Muscle layer of colon (tissue), 2 donors: ENCODE measurements around the gene MEIS2.

Source experiments
- H3K27ac ChIP-seq: one replicate; pipeline ENCODE4 v1.7.0; 2013; ENCODE audit warnings: low read depth, mild to moderate bottlenecking, low read length, moderate library complexity
- H3K27me3 ChIP-seq, 2 donors: one replicate each; pipeline ENCODE4 v1.7.0; 2013; ENCODE audit warnings: low read length in 2 of 2, mild to moderate bottlenecking in 2 of 2; ENCODE audit not compliant: insufficient read depth in 2 of 2, control insufficient read depth in 1 of 2
- H3K36me3 ChIP-seq: one replicate; pipeline ENCODE4 v1.7.0; 2013; ENCODE audit warnings: mild to moderate bottlenecking, low read length; ENCODE audit not compliant: insufficient read depth
- H3K4me1 ChIP-seq: one replicate; pipeline ENCODE4 v1.7.0; 2013; ENCODE audit warnings: mild to moderate bottlenecking, low read length; ENCODE audit not compliant: insufficient read depth
- H3K4me3 ChIP-seq, 2 donors: one replicate each; pipeline ENCODE4 v1.7.0; 2013; ENCODE audit warnings: low read length in 2 of 2, low read depth in 1 of 2, mild to moderate bottlenecking in 1 of 2, moderate library complexity in 1 of 2
- H3K9ac ChIP-seq: one replicate; pipeline ENCODE4 v1.7.0; 2013; ENCODE audit warnings: low read length
- H3K9me3 ChIP-seq: one replicate; pipeline ENCODE4 v1.7.0; 2013; ENCODE audit warnings: mild to moderate bottlenecking, low read length
- donor health status: abdominal sarcoma.
- donor health status: Adenocarcinoma of cecum.

MEIS2 gene

GRCh38 chr15:37061996-37062395 is 38.4 kb downstream of the MEIS2 start:
- H3K4me1 ChIP-seq, result peaks cover 16% of the 10 kb centered on the region
- no peak overlapping the region for H3K27ac ChIP-seq
- H3K36me3 ChIP-seq, result peaks cover 14% of the 10 kb centered on the region
- no peak overlapping the region for H3K4me3 ChIP-seq
- no peak overlapping the region for H3K9ac ChIP-seq
- no peaks in the 10 kb centered on the region for H3K9me3 ChIP-seq
- no peaks in the 10 kb centered on the region for H3K27me3 ChIP-seq

GRCh38 chr15:37059086-37059485 is 41.3 kb downstream of the MEIS2 start:
- Histone ChIP-seq H3K9ac (no peak overlapping the region), H3K4me1 (peaks cover 33% of the 10 kb centered on the region), H3K36me3 (peaks cover 14% of the 10 kb centered on the region), H3K27me3 (no peaks in the 10 kb centered on the region), H3K27ac (no peak overlapping the region), H3K4me3 (no peak overlapping the region), H3K9me3 (no peaks in the 10 kb centered on the region)

- Histone ChIP-seq H3K9me3 (no peaks in the 10 kb centered on the region), H3K27me3 (no peaks in the 10 kb centered on the region), H3K9ac (no peak overlapping the region), H3K27ac (no peak overlapping the region), H3K36me3 (peaks cover 14% of the 10 kb centered on the region), H3K4me3 (no peak overlapping the region), H3K4me1 (peaks cover 33% of the 10 kb centered on the region)
Observed at GRCh38 chr15:37058316-37058985, 41.9 kb downstream of the MEIS2 start.

- H3K27me3 ChIP-seq, result no peaks in the 10 kb centered on the region
- no peaks in the 10 kb centered on the region for H3K9me3 ChIP-seq
- H3K36me3 ChIP-seq, result peaks cover 10% of the 10 kb centered on the region
- no peak overlapping the region for H3K4me3 ChIP-seq
- H3K9ac ChIP-seq, result no peak overlapping the region
- peaks cover 39% of the 10 kb centered on the region for H3K4me1 ChIP-seq
- H3K27ac ChIP-seq, result no peak overlapping the region
Observed at GRCh38 chr15:37057831-37058230, 42.5 kb downstream of the MEIS2 start.

- H3K27me3 ChIP-seq, result no peaks in the 10 kb centered on the region
- no peak overlapping the region for H3K9ac ChIP-seq
- H3K36me3 ChIP-seq, result peaks cover 7% of the 10 kb centered on the region
- no peaks in the 10 kb centered on the region for H3K9me3 ChIP-seq
- H3K4me3 ChIP-seq, result no peak overlapping the region
- H3K4me1 ChIP-seq, result peaks cover 39% of the 10 kb centered on the region
- no peak overlapping the region for H3K27ac ChIP-seq
Observed at GRCh38 chr15:37057256-37057655, 43.1 kb downstream of the MEIS2 start.

- H3K4me1 ChIP-seq, result peaks cover 39% of the 10 kb centered on the region
- no peak overlapping the region for H3K4me3 ChIP-seq
- no peak overlapping the region for H3K27ac ChIP-seq
- no peaks in the 10 kb centered on the region for H3K27me3 ChIP-seq
- no peak overlapping the region for H3K9ac ChIP-seq
- peaks cover 9% of the 10 kb centered on the region for H3K36me3 ChIP-seq
- H3K9me3 ChIP-seq, result no peaks in the 10 kb centered on the region
Observed at GRCh38 chr15:37056177-37057121, 43.9 kb downstream of the MEIS2 start.

GRCh38 chr15:37055481-37055880 is 44.9 kb downstream of the MEIS2 start:
- no peak overlapping the region for H3K27ac ChIP-seq
- H3K9me3 ChIP-seq, result no peaks in the 10 kb centered on the region
- no peak overlapping the region for H3K4me3 ChIP-seq
- H3K9ac ChIP-seq, result no peak overlapping the region
- peaks cover 47% of the 10 kb centered on the region for H3K4me1 ChIP-seq
- no peaks in the 10 kb centered on the region for H3K27me3 ChIP-seq
- H3K36me3 ChIP-seq, result peaks cover 4% of the 10 kb centered on the region

GRCh38 chr15:37054336-37054735 is 46.0 kb downstream of the MEIS2 start:
- Histone ChIP-seq H3K36me3 (peaks cover 4% of the 10 kb centered on the region), H3K4me1 (peaks cover 49% of the 10 kb centered on the region), H3K4me3 (no peak overlapping the region), H3K27ac (no peak overlapping the region), H3K27me3 (no peaks in the 10 kb centered on the region), H3K9ac (no peak overlapping the region), H3K9me3 (no peaks in the 10 kb centered on the region)

- H3K27me3 ChIP-seq, result no peaks in the 10 kb centered on the region
- no peaks in the 10 kb centered on the region for H3K9me3 ChIP-seq
- peaks cover 43% of the 10 kb centered on the region for H3K4me1 ChIP-seq
- no peak overlapping the region for H3K27ac ChIP-seq
- H3K9ac ChIP-seq, result no peak overlapping the region
- no peak overlapping the region for H3K4me3 ChIP-seq
- H3K36me3 ChIP-seq, result peaks cover 4% of the 10 kb centered on the region
Observed at GRCh38 chr15:37053166-37053565, 47.2 kb downstream of the MEIS2 start.

- Histone ChIP-seq H3K4me3 (no peak overlapping the region), H3K27me3 (no peaks in the 10 kb centered on the region), H3K27ac (no peak overlapping the region), H3K9ac (no peak overlapping the region), H3K36me3 (peaks cover 4% of the 10 kb centered on the region), H3K4me1 (peaks cover 41% of the 10 kb centered on the region), H3K9me3 (no peaks in the 10 kb centered on the region)
Observed at GRCh38 chr15:37050345-37050744, 50.0 kb downstream of the MEIS2 start.

GRCh38 chr15:37046876-37047614 is 53.3 kb downstream of the MEIS2 start:
- Histone ChIP-seq H3K4me3 (no peak overlapping the region), H3K9me3 (no peaks in the 10 kb centered on the region), H3K36me3 (peaks cover 4% of the 10 kb centered on the region), H3K9ac (no peak overlapping the region), H3K27me3 (no peaks in the 10 kb centered on the region), H3K4me1 (peaks cover 41% of the 10 kb centered on the region), H3K27ac (no peak overlapping the region)
